ENCODE results near the gene CCDC78.

DNA sequence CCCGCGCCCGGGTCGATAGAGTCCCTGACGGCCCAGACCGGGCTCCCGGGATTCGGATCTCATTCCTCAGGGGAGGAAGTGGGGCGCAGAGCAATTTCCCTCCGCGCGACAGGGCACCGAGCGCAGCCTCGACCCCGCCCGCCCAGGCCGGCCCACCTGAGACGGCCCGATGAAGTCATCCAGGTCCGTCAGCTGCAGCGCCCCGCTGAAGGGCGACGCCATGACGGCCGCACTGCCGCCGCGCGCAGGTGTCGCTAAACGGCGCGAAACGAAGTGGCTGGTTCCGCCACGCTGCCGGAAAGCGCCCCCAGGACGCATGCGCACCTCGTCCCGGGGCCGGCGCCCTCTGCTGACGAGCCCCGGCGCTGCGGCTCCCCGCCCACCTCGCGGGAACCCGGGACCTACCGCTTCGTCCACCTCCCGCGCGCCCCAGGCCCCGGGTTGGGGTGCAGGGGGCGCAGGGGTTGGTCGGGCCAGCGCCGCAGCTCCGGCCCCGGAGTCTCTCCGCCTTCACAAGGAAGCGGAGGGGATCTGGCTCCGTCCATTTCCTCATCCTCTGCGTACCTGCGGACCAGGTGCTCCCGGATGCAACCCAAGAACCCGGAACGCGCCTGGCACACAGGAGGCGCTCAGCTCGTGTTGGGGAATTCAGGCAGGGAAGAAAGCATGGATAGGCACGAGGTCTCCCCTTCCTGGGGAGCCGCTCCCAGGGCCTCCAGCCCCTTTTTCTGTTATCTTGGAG, 14.7 kb upstream of the CCDC78 start, which contains the start of gene CIAO3:
- TF ChIP-seq, protein P1, sequence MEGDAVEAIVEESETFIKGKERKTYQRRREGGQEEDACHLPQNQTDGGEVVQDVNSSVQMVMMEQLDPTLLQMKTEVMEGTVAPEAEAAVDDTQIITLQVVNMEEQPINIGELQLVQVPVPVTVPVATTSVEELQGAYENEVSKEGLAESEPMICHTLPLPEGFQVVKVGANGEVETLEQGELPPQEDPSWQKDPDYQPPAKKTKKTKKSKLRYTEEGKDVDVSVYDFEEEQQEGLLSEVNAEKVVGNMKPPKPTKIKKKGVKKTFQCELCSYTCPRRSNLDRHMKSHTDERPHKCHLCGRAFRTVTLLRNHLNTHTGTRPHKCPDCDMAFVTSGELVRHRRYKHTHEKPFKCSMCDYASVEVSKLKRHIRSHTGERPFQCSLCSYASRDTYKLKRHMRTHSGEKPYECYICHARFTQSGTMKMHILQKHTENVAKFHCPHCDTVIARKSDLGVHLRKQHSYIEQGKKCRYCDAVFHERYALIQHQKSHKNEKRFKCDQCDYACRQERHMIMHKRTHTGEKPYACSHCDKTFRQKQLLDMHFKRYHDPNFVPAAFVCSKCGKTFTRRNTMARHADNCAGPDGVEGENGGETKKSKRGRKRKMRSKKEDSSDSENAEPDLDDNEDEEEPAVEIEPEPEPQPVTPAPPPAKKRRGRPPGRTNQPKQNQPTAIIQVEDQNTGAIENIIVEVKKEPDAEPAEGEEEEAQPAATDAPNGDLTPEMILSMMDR (IDR thresholded peaks at IDR 0.05; ENCODE audit: insufficient read depth, low read length), result peak; percentile 86
- TF ChIP-seq, protein P2, sequence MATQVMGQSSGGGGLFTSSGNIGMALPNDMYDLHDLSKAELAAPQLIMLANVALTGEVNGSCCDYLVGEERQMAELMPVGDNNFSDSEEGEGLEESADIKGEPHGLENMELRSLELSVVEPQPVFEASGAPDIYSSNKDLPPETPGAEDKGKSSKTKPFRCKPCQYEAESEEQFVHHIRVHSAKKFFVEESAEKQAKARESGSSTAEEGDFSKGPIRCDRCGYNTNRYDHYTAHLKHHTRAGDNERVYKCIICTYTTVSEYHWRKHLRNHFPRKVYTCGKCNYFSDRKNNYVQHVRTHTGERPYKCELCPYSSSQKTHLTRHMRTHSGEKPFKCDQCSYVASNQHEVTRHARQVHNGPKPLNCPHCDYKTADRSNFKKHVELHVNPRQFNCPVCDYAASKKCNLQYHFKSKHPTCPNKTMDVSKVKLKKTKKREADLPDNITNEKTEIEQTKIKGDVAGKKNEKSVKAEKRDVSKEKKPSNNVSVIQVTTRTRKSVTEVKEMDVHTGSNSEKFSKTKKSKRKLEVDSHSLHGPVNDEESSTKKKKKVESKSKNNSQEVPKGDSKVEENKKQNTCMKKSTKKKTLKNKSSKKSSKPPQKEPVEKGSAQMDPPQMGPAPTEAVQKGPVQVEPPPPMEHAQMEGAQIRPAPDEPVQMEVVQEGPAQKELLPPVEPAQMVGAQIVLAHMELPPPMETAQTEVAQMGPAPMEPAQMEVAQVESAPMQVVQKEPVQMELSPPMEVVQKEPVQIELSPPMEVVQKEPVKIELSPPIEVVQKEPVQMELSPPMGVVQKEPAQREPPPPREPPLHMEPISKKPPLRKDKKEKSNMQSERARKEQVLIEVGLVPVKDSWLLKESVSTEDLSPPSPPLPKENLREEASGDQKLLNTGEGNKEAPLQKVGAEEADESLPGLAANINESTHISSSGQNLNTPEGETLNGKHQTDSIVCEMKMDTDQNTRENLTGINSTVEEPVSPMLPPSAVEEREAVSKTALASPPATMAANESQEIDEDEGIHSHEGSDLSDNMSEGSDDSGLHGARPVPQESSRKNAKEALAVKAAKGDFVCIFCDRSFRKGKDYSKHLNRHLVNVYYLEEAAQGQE (IDR thresholded peaks at IDR 0.05; ENCODE audit: insufficient replicate concordance, low read depth), result peak; percentile 35
- TF ChIP-seq POLR2AphosphoS5 (IDR thresholded peaks at IDR 0.05; ENCODE audit: low read depth) (peak; percentile 99), SPI1 (IDR thresholded peaks at IDR 0.05; ENCODE audit: borderline replicate concordance, low read depth) (no peak), GABPA (IDR thresholded peaks at IDR 0.05; ENCODE audit: low read depth) (no peak)

Data from HL-60 (cell line).